ENCODE data around the gene PHAX.
"Not testable (repeated sequence)": the region's sequence is repeated elsewhere in the genome, so short reads cannot be mapped to it uniquely, and the experiment has no call there.

PHAX gene

GRCh38 chr5:126605525-126605924 lies 4.8 kb downstream of the PHAX start:
- DNase-seq (ENCODE audit: low read depth), result no peak

DNA sequence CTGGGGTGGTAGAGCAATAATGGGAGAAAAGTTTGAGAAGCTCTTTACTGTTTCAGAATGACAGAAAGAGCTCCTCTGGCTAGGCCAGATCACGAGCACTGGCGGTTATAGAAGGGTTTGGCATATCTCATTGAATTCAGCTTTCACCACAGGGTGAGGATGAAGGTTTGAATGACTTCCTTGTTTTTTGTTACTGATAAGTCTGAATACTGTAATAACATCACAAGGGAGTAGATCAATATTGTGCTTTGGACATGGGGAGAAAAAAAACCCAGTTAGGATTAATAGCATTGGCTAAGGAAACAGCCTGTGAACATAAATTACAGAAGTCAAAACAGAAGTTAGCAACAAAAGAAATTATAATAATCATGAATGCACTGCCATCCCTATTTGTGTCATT lies 9.4 kb downstream of the PHAX start:
- DNase-seq (ENCODE audit: low read depth), result no peak

DNA sequence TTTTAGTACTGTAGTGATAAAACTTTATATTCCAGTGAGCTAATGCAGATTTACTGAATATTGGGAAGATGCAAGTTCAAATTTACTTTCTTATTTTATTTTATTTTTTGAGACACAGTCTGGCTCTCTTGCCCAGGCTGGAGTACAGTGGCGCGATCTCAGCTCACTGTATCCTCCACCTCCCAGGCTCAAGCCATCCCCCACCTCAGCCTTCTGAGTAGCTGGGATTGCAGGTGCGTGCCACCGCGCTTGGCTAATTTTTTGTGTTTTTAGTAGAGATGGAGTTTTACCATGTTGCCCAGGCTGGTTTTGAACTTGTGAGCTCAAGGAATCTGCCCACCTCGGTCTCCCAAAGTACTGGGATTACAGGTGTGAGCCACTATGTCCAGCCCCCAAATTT lies 9.9 kb downstream of the PHAX start:
- DNase-seq (ENCODE audit: low read depth), result no peak

DNA sequence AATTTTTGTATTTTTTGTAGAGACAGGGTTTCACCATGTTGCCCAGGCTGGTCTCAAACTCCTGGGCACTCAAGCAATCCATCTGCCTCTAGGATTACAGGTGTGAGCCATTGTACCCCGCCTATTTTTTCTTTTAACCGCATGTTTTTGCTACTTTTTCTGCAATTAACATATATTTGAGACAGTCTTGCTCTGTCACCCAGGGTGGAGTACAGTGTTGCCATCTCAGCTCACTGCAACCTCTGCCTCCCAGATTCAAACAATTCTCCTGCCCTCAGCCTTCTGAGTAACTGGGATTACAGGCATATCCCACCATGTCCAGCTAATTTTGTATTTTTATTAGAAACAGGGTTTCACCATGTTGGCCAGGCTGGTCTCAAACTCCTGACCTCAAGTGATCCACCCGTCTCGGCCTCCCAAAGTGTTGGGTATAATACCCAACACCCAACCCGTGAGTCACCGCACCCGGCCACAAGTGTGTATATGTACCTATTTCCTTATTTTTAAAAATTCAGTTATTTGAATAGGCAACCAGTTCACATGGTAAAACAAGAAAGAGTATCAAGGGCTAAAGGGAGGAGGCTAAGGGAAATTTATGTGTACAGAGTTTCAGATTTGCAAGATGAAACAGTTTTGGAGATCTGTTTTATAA lies 13.3 kb downstream of the PHAX start:
- DNase-seq (ENCODE audit: low read depth), result no peak

- no peak for DNase-seq (ENCODE audit: low read depth)
Observed at GRCh38 chr5:126615286-126615685, 14.5 kb downstream of the PHAX start.

DNA sequence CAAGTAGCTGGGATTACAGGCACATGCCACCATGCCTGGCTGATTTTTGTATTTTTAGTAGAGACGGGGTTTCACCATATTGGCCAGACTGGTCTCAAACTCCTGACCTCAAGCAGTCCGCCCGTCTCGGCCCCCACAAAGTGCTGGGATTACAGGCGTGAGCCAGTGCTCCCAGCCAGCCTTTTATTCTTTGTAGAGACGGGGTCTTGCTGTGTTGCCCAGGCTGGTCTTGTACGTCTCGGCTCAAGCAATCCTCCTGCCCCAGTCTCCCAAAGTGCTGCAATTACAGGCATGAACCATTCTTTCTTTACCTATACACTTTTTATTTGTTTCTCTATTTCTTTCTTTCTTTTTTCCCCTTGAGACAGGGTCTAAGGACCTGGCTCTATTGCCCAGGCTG lies 16.9 kb downstream of the PHAX start:
- not testable (repeated sequence) for DNase-seq (ENCODE audit: low read depth)

DNA sequence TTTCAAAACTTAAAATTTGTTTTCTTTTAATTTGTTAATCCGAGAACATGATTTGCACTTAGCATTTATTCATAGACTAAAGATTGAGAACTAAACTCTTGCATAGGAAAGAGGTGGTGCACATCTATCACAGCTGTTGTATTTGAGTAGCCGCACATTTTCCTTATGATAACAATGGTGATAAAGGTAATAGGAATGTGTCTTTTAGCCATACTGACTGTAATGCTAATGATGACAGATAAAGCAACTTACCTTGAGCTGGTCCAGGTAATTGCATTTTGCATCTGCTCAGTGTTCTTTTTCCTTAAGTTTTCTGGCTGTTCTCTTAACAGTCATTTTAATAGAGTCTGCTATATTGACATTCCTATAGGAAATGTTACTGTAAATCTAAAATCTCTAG lies 19.0 kb downstream of the PHAX start:
- no peak for DNase-seq (ENCODE audit: low read depth)

- no peak for DNase-seq (ENCODE audit: low read depth)
Observed at GRCh38 chr5:126624534-126624933, 23.8 kb downstream of the PHAX start.

- DNase-seq (ENCODE audit: low read depth), result no peak
Observed at GRCh38 chr5:126628102-126628501, 27.4 kb downstream of the PHAX start.

DNA sequence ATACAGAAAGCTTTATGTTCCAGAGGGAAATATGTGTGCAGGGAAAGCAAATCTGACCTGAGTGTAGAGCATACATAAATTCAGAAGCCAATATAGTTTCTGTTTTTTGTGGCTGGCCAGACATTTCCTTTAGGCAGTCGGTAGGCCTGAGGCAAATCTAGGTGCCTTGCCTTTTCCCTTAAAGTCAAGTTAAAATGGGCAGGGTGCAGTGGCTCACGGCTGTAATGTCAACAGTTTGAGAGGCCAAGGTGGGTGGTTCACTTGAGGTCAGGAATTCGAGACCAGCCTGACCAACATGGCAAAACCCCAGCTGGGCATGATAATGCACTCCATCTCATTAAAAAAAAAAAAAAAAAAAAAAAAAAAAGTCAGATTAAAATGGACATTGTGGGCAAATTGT lies 31.2 kb downstream of the PHAX start:
- no peak for DNase-seq (ENCODE audit: low read depth)

DNA sequence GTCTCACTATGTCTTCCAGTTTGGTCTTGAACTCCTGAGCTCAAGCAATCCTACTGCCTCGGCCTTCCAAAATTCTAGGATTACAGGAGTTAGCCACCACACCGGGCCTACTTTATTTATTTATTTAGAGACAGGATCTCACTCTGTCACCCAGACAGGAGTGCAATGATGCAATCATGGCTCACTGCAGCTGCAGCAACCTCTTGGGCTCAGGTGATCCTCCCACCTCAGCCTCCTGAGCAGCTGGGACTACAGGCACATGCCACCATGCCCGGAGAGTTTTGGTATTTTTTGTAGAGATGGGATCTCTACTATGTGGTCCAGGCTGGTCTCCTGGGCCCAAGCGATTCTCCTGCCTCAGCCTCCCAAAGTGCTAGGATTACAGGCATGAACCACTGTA lies 32.8 kb downstream of the PHAX start:
- no peak for DNase-seq (ENCODE audit: low read depth)

- no peak for DNase-seq (ENCODE audit: low read depth)
Observed at GRCh38 chr5:126635585-126635984, 34.8 kb downstream of the PHAX start.

DNA sequence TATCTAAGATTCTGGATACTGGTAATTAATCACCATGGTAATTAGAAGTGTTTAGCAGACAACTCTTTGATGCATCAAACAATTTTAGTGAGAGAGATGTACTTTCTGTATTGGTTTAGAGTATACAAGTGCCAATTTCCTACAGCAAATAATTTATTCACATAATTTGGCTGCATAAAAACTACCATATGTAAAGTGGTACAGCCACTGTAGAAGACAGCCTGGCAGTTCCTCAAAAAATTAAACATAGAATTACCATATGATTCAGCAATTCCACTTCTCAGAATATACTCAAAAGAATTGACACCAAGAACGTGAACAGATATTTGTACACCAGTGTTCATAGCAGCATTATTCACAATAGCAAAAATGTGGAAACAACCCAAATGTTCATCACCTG lies 36.2 kb downstream of the PHAX start:
- DNase-seq (ENCODE audit: low read depth), result no peak

- no peak for DNase-seq (ENCODE audit: low read depth)
Observed at GRCh38 chr5:126640866-126641265, 40.1 kb downstream of the PHAX start.

- DNase-seq (ENCODE audit: low read depth), result no peak
Observed at GRCh38 chr5:126641387-126641786, 40.6 kb downstream of the PHAX start.

- no peak for DNase-seq (ENCODE audit: low read depth)
Observed at GRCh38 chr5:126645132-126645531, 44.4 kb downstream of the PHAX start.

DNA sequence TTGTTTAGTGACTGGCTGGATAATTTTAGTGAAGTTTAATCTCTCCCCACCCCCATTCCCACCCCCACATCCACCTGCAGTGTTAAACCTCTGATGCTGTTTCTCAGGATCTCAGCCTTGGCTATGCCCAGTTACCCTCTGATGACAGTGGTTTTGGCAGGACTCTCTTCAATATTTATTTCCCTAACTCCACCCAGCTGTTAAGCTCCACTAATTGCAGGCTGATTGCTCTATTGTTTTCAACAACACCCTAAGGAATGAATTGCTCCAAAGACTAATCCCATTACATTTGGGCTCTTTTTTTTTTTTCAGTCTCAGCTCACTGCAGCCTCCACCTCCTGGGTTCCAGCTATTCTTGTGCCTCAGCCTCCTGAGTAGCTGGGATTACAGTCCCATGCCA lies 46.3 kb downstream of the PHAX start:
- no peak for DNase-seq (ENCODE audit: low read depth)

- no peak for DNase-seq (ENCODE audit: low read depth)
Observed at GRCh38 chr5:126648471-126648870, 47.7 kb downstream of the PHAX start.

GRCh38 chr5:126649057-126649456 lies 48.3 kb downstream of the PHAX start:
- DNase-seq (ENCODE audit: low read depth), result not testable (repeated sequence)

- not testable (repeated sequence) for DNase-seq (ENCODE audit: low read depth)
Observed at GRCh38 chr5:126649709-126650108, 49.0 kb downstream of the PHAX start.

DNA sequence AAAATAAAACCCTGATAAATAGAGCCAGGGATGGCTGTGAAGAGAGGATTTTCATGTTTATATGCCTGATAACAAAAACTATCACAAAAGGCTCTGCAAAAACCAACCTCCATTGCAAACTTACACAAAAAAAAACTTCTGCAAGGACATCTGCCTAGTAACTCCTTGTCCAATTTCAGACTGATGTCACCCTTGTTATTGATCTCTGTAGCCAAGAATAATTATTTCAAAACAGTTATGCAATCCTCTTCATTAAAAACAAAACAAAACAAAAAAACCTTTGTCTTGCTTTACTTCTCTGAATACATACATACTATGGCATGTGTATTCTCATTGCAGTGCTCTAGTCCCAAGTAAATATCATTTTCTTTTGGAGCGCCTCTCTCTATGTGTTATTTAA lies 49.7 kb downstream of the PHAX start:
- no peak for DNase-seq (ENCODE audit: low read depth)

GRCh38 chr5:126651013-126651577 lies 50.3 kb downstream of the PHAX start:
- no peak for DNase-seq (ENCODE audit: low read depth)

DNA sequence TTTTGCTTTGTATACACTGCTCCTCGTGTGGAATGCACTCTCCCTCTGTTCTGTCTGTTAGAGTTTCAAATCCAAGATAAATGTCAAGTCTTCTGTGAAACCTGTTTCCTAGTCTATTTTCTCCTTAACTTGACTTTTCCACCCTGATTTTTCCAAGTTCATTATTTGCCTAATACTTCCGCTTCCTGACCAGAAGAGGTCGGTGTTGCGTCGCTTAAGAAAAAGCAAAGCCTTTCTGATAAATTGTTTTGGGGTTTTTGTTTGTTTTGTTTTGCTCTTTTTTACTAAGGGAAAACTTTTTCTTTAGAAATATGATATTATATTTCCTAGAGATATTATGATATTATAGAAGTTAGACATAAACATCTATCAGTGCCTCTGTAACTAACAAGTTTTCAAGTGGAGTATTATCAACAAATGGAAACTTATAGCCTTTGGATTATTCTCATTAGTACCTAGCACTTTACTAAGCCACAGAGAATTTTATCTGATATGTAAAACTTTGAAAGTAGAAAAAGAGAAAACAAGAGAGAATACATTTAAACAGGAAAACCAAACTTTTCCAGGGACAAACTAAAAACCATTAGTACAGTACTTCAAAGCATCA lies 55.8 kb downstream of the PHAX start:
- no peak for DNase-seq (ENCODE audit: low read depth)

GRCh38 chr5:126658561-126658960 lies 57.8 kb downstream of the PHAX start:
- DNase-seq (ENCODE audit: low read depth), result no peak
